NCI-H128 (cell line): Measurements from ENCODE around the gene DSG2.

Experiments used
- DNase-seq: peaks from one replicate; lab custom pipeline; 2025; ENCODE audit not compliant: unreplicated experiment; lab: John Stamatoyannopoulos, UW

The DSG2 gene

GRCh38 chr18:31554776-31555175 lies 56.8 kb downstream of the DSG2 start:
- DNase-seq = no peak

DNA sequence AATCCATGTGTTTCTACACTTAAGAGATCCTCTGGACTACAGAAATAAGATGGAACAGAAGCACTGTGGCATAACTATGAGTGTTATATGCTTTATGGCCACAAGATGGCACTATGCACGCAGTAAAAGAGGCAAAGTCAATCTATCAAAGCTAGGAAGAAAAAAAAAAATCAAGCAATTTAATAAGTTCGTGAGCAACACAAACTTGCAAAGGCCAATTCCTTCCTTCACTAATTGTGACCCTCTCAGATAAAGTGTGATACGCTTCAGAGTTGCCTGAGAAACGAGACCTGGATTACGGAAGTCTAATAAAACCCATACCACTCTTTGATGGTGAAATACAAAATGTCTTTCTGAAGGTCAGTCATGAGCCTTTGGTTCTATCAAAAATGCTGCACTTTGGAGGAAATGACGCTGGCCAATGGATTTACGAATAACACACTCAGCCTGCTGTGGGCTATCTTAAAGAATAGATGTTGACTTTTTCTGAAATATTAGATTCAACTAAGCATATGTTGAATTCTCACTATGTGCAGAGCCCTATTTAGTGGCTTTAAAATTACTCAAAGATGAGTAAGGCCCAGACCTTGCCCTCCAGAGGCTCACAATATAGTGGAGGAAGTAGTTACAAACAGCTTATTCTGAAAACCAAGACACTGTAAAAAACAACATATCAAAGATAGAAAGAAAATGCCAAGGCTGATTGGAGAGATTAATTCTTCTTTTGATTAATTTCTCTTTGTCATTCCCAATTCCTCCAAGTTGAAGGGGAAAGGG lies 58.2 kb downstream of the DSG2 start:
- DNase-seq = peak; percentile 56

DNA sequence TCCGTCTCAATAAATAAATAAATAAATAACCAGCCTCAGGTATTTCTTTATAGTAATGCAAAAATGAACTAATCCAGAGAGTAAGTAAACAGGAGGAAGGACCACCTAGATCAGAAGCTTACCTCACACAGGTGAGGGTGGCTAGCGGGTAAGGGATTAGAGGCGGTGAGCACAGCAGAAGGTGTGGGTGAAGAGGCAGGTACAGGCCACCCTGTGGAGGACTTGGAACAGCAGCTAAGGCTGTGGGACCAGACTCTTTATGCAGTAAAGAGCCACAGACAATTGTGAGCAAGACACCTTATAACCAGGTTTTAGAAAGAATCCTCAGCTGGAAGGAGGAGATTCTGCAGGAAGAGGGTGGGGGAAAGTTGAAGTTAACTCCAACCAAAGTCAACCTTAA lies 59.5 kb downstream of the DSG2 start:
- DNase-seq = no peak

- no peak for DNase-seq
Measured at GRCh38 chr18:31558567-31558966, 60.6 kb downstream of the DSG2 start.

- no peak for DNase-seq
Measured at GRCh38 chr18:31562726-31563125, 64.7 kb downstream of the DSG2 start.

DNA sequence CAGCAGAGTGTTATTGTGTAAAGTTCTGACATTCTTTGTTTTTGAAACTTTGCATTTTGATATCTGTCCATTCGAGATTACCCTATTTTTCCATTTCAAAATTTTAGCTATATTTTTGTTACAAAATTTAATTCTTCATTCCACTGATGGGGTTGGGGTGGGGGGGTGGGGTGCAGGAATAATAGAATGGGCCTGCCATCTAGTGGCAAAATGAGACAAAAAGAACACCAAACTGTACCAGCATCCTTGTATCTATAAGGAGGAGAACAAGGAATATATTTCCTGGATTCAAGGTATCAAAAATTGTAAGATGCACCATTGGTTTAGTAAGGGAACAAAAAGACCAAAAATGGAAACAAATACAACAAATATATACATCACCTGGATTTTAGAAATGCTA lies 65.8 kb downstream of the DSG2 start:
- no peak for DNase-seq

- DNase-seq = no peak
Measured at GRCh38 chr18:31565345-31565744, 67.4 kb downstream of the DSG2 start.

DNA sequence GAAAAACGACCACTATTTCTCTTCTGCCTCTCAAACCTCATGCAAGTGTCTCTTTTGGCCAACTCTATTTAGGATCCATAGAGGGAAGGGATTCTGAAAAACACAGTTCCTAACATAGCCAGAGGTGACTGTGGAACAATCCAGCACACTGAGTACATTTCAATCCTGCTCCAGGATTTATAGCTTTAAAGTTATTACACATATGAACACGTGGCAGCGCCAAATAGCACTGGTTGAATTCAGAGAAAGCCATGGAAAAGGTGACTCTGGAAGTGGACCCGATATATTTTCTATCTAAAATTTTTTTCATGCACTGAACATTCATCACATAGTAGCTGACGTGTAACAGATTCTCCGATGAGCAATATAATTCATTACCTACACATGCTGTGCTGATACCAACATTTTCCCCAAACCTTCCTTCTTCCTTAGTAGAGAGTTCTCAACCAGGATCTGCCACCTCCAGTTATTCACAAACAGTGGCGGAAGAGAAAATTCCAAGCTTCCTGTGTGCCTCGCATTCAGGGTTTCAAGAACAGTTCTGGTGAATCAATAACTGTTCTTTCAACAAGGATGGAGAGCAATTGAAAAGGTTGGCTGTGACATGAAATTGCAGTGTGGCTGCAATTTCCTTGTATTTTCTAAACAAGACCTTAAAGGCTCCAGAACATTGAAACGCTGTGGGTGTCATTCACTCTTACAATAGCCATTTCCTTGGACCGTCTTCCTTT lies 68.0 kb downstream of the DSG2 start:
- no peak for DNase-seq

- no peak for DNase-seq
Measured at GRCh38 chr18:31566576-31567306, 68.8 kb downstream of the DSG2 start.

- no peak for DNase-seq
Measured at GRCh38 chr18:31572368-31572767, 74.4 kb downstream of the DSG2 start.

DNA sequence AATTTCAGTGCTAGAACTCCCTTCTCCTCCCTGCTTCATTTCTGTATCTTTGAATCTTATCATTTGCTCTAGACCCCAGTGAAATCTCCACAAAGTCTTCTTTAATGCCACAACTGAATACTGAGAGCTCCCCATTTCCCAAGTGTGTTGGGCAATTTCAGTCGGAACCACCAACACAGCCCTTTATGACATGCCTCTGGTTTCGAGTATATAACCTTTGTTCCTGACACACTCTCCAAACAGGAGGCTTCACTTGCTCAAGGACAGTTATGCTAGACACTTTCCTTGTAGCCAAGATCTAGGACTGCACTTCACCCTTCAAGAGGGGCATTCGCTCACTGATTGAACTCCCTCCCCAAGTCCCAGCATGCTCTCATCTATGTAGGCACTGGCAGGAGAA lies 75.1 kb downstream of the DSG2 start:
- no peak for DNase-seq

DNA sequence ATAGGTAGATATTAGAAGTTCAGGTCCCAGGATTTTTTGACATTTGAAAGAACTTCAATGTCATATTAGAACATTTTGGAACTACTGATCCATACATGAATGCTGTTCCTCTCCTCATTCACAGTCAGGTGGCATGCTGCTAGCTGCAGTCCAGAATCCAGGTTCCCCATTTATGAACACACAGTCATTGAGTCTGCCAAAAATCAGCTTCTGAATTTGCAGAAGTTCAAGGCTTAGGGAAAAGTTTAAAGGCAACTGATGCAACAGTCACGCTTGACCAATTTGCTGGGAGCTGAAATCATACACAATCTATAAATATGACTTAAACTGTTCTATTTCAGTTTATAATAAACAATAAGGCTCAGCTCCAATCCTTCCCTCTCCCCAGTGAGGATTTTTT lies 76.4 kb downstream of the DSG2 start:
- no peak for DNase-seq

DNA sequence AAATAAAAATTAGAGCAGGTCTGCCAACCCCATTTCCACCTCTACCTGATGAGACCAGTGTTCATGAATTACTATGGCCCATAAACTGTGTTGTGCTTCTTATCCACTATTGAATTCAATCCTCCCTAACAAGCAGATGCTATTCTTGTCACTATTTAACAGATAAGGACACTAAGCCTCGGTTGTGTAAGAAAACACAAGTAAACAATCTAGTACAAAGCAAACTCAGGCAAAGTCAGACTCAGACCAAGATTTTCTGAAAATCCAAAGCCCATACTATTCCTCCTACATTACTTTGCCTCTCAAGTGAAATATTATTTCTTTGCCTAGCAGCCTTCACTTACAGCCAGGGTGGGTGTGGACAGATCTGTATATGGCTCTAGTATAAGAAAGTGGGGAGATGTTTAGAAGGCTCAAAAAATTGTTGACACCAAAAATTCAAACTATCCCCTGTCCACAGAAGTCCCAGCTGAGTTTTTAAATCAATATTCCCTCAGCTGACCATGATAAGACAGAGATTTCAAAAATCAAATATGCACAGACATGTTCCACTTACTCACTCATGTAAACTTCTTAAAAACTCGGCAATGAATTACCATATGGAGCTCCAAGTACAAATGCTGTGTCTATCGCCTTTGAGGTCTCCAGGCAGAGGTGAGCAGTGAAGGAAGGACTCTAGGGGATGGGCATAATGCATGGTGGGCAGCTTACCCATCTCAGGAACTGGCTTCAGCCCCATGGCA lies 77.7 kb downstream of the DSG2 start:
- DNase-seq = no peak

DNA sequence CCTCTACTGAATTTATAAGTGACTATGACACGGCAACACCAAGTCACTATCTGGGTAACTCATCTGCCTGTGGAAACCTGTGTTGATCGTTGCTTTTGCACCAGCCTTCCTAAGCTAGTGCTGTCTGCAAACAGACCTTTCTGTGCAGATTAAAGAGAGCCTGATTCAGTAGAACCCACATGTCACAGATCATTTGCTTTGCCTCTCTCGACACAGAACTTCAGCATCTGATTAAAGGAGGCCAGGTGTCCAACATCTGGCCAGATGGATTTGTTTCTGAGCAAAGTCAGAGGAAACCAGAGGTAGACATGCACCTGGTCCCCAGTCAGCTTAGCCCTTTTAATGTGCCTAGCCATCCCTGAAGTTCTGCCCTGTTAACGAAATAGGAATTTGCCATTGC lies 78.7 kb downstream of the DSG2 start:
- DNase-seq = no peak

GRCh38 chr18:31577195-31577594 lies 79.2 kb downstream of the DSG2 start:
- no peak for DNase-seq

GRCh38 chr18:31578126-31578525 lies 80.1 kb downstream of the DSG2 start:
- no peak for DNase-seq

- DNase-seq = no peak
Measured at GRCh38 chr18:31579375-31579774, 81.4 kb downstream of the DSG2 start.

- no peak for DNase-seq
Measured at GRCh38 chr18:31581498-31582197, 83.7 kb downstream of the DSG2 start.

- no peak for DNase-seq
Measured at GRCh38 chr18:31583185-31583854, 85.3 kb downstream of the DSG2 start.

GRCh38 chr18:31585991-31586390 lies 88.0 kb downstream of the DSG2 start:
- no peak for DNase-seq
